ENCODE results near the gene NCSTN.

NCSTN gene

DNA sequence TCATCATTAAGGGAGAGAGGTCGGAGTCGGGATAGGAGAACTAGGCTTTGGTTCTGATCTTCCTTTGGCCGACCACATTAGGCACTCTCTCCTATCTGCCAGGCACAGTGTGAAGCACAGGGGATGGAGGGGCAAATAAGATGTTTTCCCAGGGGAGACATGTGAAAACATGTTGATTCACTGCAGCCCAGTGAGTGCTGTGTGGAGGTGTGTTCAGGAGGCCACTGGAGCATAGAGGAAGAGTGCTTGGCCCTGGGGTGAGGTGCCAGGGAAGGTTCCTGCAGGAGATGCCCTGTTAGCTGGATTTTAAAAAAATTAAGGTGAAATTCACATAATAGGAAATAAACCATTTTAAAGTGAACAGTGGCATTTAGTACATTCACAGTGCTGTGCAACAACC, 60.9 kb downstream of the NCSTN start:
- DNase-seq (ENCODE audit: low read depth, low spot score), result no peak

DNA sequence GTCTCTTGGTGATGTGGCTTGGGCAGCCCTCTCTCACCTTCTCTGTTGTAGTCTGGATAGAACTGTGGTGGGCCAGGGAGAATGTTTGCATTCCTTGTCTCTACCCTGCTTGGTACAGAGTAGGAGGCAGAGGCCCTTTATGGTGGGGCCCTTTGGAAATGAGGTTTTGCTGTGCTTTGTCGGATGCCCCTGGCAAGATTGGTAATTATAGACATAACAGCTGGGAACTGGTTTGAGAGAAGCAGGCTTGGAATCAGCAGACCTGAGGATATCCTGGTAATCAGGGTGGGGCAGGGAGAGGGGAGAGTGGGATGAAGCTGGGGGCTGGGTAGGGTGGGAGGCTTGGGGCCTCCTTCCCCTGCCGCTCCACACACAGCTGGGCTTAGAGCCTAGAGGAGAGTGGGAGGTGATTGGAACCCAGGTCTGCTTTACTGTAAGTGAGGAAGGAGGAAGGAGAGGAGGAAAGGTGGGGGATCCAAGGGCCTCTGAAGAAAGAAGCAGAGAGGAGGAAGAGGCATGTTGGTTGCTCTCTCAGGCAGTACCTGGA, 62.2 kb downstream of the NCSTN start:
- DNase-seq (ENCODE audit: low read depth, low spot score), result no peak

DNA sequence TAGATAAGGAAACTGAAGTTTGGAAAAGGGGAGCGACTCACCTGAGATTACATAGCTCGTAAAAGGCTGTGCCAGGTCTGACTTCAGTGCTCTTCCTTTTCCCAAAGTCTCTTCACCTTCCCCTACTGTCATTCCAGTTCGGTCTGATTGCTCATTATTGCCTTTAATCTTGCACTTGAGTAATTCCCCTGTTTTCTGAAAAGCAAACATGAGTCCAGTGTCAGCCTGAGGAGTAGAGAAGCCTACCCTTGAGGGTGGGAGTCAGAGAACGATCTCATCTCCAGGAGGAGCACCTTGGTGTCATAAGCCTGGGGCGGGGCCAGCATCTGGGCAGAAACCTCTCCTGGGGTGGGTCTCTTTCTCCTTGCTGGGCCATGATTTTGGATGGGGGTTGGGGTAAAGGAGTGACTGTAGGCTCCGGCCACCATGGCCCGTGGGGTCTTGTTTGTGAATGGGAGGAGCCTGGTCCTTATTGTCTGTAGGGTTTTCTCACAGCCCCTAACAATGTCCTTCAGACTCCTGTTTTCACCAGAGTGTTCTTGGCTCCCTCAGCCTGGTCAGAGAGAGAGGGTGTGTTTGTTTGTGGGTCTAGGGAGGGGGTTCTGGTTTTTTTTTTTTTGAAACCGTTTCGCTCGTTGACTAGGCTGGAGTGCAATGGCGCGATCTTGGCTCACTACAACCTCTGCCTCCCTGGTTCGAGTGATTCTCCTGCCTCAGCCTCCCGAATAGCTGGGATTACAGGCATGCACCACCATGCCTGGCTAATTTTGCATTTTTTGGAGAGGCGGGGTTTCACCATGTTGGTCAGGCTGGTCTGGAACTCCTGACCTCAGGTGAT, 63.2 kb downstream of the NCSTN start:
- DNase-seq (ENCODE audit: low read depth, low spot score), result no peak

DNA sequence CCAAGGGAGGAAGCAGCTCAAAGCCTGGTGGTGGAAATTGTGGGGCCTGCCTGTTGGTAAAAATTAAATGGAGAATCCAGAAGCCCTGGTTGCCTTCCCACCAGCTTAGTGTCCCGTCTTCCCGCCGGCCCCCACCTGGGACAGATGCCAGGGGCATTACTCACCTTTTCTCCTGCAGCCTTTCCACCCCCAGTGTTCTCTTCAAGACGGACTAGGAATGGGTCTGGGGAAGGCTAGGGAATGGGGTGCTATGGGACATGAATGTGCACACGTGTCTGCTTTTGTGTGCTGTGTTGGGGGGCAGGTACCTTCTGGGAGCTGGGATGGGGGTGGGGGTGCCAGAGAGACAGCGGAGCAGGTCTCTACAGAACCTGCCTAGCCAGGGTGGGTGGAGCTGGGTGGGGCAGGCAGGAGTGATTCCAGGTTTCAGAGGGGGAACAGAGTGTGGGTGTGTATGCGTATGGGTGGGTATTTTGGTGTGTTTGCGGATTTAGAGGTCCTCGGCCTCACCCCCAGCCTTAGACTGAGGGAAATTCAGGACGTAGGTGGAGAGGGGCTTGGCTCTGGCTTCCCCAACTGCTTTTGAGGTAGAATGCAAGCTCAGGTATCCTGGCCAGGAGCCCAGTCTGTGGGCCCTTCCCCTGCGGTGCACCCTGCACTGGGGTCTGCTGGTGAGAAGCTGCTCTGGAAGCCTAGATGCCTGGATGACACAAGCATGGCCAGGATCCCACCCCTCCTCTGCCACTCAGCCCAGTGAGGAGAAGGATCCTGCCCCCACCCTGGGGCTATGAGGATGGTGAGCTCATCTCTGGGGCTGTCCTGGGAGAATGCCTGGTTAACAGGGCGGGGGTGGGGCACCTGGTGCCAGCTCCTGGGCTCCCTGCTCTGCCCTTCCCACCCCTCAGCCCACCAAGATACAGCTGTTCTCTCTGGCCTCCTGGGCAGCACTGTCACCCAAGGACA, 64.9 kb downstream of the NCSTN start:
- no peak for DNase-seq (ENCODE audit: low read depth, low spot score)

Measured in smooth muscle cell of the brain vasculature (primary cell).